Colon (tissue), 2 donors: ENCODE data around the gene CSRP1.
"Not testable (repeated sequence)": the region's sequence is repeated elsewhere in the genome, so short reads cannot be mapped to it uniquely, and the experiment has no call there.

Source experiments
- FAIRE-seq: peaks from 2 replicates; lab custom pipeline; 2012; peaks lifted over from hg19 to GRCh38; lab: Jason Lieb, UNC
- donor health status: control.
- donor health status: control.

CSRP1 gene

GRCh38 chr1:201506557-201507359 lies at the start of gene CSRP1:
TSS of gene CSRP1 (minus strand) at chr1:201507123. CDS start at chr1:201496303, 10,820 bp downstream.
- FAIRE-seq, result no peak

- no peak for FAIRE-seq
Observed at GRCh38 chr1:201555593-201555945, 48.6 kb upstream of the CSRP1 start.

- no peak for FAIRE-seq
Observed at GRCh38 chr1:201554789-201555592, 48.1 kb upstream of the CSRP1 start.

DNA sequence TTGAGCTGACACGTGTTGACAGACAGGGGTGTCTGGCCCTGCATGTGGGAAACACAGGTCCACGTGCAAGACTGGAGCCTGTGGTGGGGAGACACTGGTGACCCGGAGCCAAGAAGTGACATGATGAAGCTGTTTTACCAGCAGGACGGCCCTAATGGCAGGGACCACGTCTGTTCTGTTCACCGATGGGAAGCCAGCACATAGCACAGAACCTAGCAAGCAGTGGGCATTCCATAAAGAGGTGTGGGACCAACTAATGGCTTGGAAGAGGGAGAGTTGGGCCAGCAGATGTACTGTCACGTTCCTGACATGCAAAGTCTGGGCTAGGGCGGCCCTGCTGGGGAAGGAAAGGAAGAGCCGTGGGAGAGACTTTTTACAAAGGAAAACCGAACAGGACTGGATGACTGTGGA lies 47.3 kb upstream of the CSRP1 start:
- no peak for FAIRE-seq

DNA sequence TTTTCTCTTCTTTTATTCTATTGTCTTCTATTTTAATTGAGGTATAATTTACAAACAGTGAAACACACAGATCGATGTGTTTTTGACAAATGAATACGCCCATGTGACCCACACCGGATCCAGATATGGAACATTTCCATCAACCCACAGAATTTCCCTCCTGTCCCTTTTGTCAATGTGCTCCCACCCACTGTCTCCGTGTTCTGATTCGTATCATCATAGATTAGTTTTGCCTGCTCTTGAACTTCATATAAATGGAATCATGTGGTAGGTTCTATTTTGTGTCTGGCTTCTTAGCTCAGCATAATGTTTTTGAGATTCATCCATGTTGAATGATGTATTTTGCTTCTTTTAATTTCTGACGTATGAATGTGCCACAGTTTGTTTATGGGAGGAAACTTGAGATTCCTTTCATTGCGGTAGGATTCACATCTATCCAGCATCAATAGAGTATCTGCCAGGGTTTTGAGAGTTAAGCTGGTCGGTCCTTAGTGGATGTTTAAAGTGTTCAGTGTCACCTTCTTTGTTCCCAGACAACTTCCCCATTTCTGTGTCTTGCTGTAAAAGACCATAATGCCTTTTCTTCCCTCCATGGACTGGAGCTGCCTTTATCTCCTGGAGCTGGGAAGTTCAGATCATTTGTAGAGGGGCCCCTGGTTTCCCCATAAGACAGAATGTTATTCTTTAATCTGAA lies 46.7 kb upstream of the CSRP1 start:
- FAIRE-seq, result no peak

DNA sequence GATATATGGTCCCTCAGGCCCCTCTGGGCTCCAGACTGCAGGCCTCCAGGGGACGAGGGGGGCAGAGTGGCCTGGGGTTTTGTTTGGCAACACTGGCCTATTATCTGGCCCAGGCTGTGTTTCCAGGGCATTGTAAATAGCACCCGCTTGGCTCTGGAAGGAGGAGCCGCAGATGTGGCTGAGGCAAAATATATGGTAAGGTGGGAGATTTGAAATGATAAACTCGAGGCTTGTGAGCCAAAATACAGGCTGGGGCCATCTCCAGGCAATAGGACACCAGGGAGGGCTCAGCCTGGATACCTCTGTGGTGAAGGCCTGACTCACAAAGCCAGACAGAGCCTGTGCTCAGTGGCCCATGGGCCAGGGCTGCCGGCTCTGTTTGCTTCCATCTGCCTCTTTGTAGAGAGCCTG lies 46.0 kb upstream of the CSRP1 start:
- FAIRE-seq, result no peak

DNA sequence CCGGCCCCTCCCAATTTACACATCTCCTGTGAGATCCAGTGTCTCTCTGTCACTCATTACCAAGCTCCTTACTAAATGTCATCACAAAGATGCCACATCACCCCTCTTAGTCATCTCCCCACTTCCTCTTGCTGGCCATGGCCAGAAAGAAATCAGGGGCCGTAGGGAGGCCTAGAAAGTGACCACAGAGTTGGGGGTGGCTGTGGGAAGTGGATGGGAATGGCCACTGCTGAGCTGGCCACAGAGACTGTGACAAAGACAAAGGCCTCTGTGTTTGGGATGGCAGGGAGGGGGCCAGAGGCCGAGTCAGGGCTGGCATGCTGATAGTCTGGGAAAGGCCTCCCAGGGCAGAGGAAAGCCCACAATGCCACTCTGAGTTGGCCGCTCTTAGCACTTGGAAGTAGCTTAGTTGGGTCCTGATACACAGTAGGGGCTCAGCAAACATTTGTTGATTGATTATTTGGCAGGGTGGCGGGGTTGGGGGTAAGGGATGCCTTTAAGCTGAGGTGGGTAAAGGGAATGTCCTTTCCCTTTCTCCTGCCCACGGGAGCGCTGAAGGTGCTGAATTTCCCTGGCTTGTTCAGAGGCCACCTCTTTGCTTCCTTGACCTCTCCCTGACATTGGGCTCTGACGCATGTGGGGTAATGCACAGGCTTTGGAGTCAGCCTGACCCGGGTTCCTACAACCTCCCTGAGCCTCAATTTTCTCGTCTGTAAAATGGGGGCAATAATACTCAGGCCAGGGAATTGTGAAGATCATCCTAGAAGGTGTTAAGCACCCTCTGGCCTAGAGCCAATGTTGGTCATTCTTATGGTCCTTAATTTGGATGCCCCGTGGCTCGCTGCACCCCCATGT lies 45.2 kb upstream of the CSRP1 start:
- no peak for FAIRE-seq

- no peak for FAIRE-seq
Observed at GRCh38 chr1:201551096-201551495, 44.2 kb upstream of the CSRP1 start.

- not testable (repeated sequence) for FAIRE-seq
Observed at GRCh38 chr1:201549522-201549921, 42.6 kb upstream of the CSRP1 start.

DNA sequence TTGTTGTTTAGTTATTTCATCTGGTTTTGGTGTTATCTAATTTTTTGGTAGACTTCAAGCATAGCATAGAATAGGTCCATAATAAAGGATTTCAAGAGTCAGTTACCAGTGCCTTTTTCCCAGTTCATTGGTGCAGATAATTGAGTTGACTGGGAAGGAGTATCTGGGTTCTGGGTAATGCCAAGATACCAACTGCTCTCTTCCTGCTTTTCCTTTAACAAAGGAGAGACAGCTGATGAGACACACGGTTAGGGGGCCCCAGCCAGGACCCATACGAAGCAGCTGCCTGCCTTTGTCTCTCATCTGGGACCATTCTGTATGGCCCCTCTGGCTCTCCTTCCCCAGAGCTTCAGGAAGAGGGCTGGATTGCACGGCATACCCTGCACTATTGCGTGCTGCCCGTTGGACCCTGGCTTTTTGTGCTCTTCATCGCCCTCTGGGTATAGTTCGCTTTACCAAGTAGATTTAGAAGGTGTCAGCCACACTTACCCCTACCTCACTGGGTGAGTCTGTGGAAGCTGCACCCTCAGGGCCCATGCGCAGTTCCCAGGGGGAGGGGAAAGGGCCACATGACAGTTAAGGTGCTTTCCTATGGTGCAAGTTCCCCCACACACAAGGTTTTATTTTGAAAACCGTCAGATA lies 39.0 kb upstream of the CSRP1 start:
- no peak for FAIRE-seq

GRCh38 chr1:201544710-201545109 lies 37.8 kb upstream of the CSRP1 start:
- no peak for FAIRE-seq

DNA sequence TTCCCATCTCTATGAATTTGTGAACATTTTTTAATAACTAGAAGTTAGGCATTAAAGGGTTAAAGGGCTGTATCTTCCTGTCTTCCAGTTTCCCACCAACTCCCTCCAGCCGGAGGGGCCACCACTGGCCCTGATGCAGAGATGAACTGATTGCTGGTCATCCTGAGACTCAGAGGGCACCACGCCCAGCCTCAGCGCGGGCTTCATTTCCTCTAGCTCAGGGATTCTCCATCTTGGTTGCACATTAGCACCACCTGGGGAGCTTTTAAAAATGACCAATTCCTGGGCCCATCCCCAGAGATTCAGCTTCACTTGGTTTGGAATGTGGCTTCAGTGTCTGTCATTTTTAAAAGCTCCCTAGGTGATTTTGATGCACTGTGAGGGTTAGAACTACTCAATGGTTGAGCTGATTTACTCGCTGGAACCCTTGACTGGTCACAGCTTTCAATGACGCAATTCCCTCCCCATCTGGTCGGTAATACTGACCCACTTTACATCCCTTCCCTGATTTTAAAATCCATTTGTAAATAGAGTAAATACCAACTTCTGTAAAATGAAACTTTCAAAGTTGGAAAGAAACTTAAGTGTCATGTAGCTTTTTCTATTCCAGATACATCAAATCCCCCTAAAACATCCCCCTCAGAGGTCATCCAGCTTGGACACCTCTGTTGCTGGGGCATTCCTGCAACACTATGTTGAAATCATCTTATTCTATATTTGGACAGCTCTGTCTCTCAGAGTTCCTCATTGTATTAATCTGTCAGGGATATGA lies 37.1 kb upstream of the CSRP1 start:
- FAIRE-seq, result no peak

GRCh38 chr1:201542309-201543035 lies 35.5 kb upstream of the CSRP1 start:
- no peak for FAIRE-seq

GRCh38 chr1:201540846-201541735 lies 34.2 kb upstream of the CSRP1 start:
- FAIRE-seq, result no peak

GRCh38 chr1:201539561-201540431 lies 32.9 kb upstream of the CSRP1 start:
- no peak for FAIRE-seq

DNA sequence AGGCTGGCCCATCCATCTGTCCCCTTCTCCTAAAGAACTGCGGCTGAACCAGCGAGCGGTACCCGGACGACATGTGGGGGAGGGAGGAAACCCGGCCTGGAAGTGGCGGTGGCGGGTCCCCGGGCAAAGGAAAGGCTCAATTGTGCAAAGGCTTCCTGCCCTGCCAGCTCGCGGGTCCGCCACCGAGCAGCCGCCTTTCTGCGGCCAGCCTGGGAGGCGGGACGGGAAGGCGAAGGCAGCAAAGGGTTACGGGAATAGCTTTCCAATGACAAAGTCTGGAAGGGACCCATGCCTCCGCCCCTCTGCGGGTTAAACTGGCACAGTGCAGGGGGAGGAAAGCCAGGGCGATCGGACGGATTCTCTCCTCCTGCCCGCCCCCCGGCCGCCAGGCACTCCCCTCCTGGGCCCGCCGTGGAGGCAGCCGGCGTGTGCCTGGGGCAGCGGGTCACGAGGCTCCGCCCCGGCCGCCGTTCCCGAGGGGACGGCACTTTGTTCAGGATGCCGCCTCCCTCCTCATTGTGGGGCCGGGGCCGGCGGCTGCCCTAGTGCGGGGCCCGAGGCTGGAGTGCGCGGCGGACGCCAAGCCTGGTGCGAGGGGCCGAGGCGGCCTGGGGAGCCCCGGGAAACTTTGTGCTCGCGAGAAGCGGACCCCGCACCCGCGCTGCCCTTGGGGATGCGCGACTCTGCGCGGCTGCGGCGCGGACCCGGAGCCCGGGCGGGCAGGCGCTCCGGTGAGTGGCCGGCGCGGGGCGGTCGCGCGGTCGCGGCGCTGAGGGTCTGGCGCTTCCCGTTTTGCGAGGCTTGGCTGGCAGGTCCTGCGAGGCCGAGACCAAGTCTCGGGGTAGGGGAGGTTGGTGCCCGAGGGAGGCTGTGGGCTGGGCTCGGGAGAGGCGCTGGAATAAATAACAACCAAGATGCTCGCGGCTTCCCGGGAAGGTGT lies 32.0 kb upstream of the CSRP1 start, which contains the start of gene NAV1:
Gene NAV1, plus strand, starts transcription at position 516 of the 940 bp plus-strand sequence. CDS start 83,758 bp downstream, outside the sequence.
- no peak for FAIRE-seq
